ENCODE measurements around the gene MYCBPAP.

Gene MYCBPAP

GRCh38 chr17:50461550-50462132 is 46.6 kb upstream of the MYCBPAP start:
- Histone ChIP-seq H3K27me3 (replicated peaks) (no peaks in the 10 kb centered on the region), H3K36me3 (replicated peaks) (no peaks in the 10 kb centered on the region), H3K27ac (no peak overlapping the region), H3K4me3 (ENCODE audit: low read depth, low read length) (no peak overlapping the region)
- in situ Hi-C loops (cut with HindIII; ENCODE audit: low pct_ligation_motif_present, low sequenced_read_pairs) = no loop called here
- DNase-seq = no peak
- no peak for TF ChIP-seq CTCF (IDR thresholded peaks at IDR 0.05; ENCODE audit: low read depth, low read length, missing control alignments)

- H3K36me3 ChIP-seq (replicated peaks) = no peaks in the 10 kb centered on the region
- H3K4me3 ChIP-seq (ENCODE audit: low read depth, low read length) = no peak overlapping the region
- no peaks in the 10 kb centered on the region for H3K27me3 ChIP-seq (replicated peaks)
- DNase-seq = no peak
- TF ChIP-seq CTCF (IDR thresholded peaks at IDR 0.05; ENCODE audit: low read depth, low read length, missing control alignments) = no peak
- in situ Hi-C loops (cut with HindIII; ENCODE audit: low pct_ligation_motif_present, low sequenced_read_pairs) = no loop called here
- H3K27ac ChIP-seq = no peak overlapping the region
Observed at GRCh38 chr17:50462446-50462845, 45.8 kb upstream of the MYCBPAP start.

- Histone ChIP-seq H3K27ac (no peak overlapping the region), H3K4me3 (ENCODE audit: low read depth, low read length) (no peak overlapping the region), H3K36me3 (replicated peaks) (no peaks in the 10 kb centered on the region), H3K27me3 (replicated peaks) (peaks cover 15% of the 10 kb centered on the region)
- DNase-seq = no peak
- in situ Hi-C loops (cut with HindIII; ENCODE audit: low pct_ligation_motif_present, low sequenced_read_pairs) = no loop called here
- no peak for TF ChIP-seq CTCF (IDR thresholded peaks at IDR 0.05; ENCODE audit: low read depth, low read length, missing control alignments)
Observed at GRCh38 chr17:50464121-50464520, 44.1 kb upstream of the MYCBPAP start.

GRCh38 chr17:50464736-50465135 is 43.5 kb upstream of the MYCBPAP start:
- H3K27me3 ChIP-seq (replicated peaks) = peaks cover 21% of the 10 kb centered on the region
- no peak overlapping the region for H3K27ac ChIP-seq
- DNase-seq = no peak
- H3K4me3 ChIP-seq (ENCODE audit: low read depth, low read length) = no peak overlapping the region
- in situ Hi-C loops (cut with HindIII; ENCODE audit: low pct_ligation_motif_present, low sequenced_read_pairs) = no loop called here
- TF ChIP-seq CTCF (IDR thresholded peaks at IDR 0.05; ENCODE audit: low read depth, low read length, missing control alignments) = no peak
- no peaks in the 10 kb centered on the region for H3K36me3 ChIP-seq (replicated peaks)

GRCh38 chr17:50465171-50465570 is 43.1 kb upstream of the MYCBPAP start:
- DNase-seq = no peak
- no peaks in the 10 kb centered on the region for H3K36me3 ChIP-seq (replicated peaks)
- in situ Hi-C loops (cut with HindIII; ENCODE audit: low pct_ligation_motif_present, low sequenced_read_pairs) = no loop called here
- no peak for TF ChIP-seq CTCF (IDR thresholded peaks at IDR 0.05; ENCODE audit: low read depth, low read length, missing control alignments)
- peaks cover 21% of the 10 kb centered on the region for H3K27me3 ChIP-seq (replicated peaks)
- H3K4me3 ChIP-seq (ENCODE audit: low read depth, low read length) = no peak overlapping the region
- H3K27ac ChIP-seq = no peak overlapping the region

- Histone ChIP-seq H3K4me3 (ENCODE audit: low read depth, low read length) (no peak overlapping the region), H3K36me3 (replicated peaks) (no peaks in the 10 kb centered on the region), H3K27me3 (replicated peaks) (peaks cover 21% of the 10 kb centered on the region), H3K27ac (no peak overlapping the region)
- no peak for TF ChIP-seq CTCF (IDR thresholded peaks at IDR 0.05; ENCODE audit: low read depth, low read length, missing control alignments)
- in situ Hi-C loops (cut with HindIII; ENCODE audit: low pct_ligation_motif_present, low sequenced_read_pairs) = no loop called here
- no peak for DNase-seq
Observed at GRCh38 chr17:50465635-50466034, 42.6 kb upstream of the MYCBPAP start.
